22Rv1 (cell line): ENCODE measurements around the gene MSH6.

ENCODE experiments used
- CTCF ChIP-seq: fragments of 450-650 bp; IDR thresholded peaks from 2 replicates; pipeline ENCODE4 v1.5.1; 2017; ENCODE audit warnings: mild to moderate bottlenecking
- ZFX ChIP-seq: fragments of 450-650 bp; IDR thresholded peaks from 2 replicates; pipeline ENCODE4 v1.6.1; 2017; ENCODE audit warnings: antibody characterized with exemption, borderline replicate concordance

GRCh38 chr2:47778698-47779425 is 4.1 kb upstream of the MSH6 start:
- no peak for TF ChIP-seq CTCF
- no peak for TF ChIP-seq ZFX
